GM21526 (cell line): Measurements from ENCODE around the gene PALS2.

Experiments used
- ATAC-seq: cut with Tn5 transposase; IDR thresholded peaks from one replicate; pipeline ENCODE4 v1.9.1; 2021; ENCODE audit warnings: moderate library complexity; ENCODE audit not compliant: unreplicated experiment, low FRiP score

Gene PALS2

GRCh38 chr7:24572997-24573553 lies at the start of gene PALS2:
PALS2 (plus strand) TSS chr7:24573452; CDS start chr7:24623668, 50,216 bp downstream.
- peak; percentile 49 for ATAC-seq

GRCh38 chr7:24531255-24531654 lies 42.0 kb upstream of the PALS2 start:
- ATAC-seq = no peak

- no peak for ATAC-seq
These were observed 36.6 kb upstream of the PALS2 start for GRCh38 chr7:24536682-24537081.

GRCh38 chr7:24540956-24541355 lies 32.3 kb upstream of the PALS2 start:
- no peak for ATAC-seq

- no peak for ATAC-seq
These were observed 28.0 kb upstream of the PALS2 start for GRCh38 chr7:24545215-24545614.

- ATAC-seq = no peak
These were observed 24.9 kb upstream of the PALS2 start for GRCh38 chr7:24548390-24548789.

- ATAC-seq = no peak
These were observed 23.3 kb upstream of the PALS2 start for GRCh38 chr7:24549991-24550390.

GRCh38 chr7:24555184-24555583 lies 18.1 kb upstream of the PALS2 start:
- no peak for ATAC-seq

GRCh38 chr7:24555719-24556118 lies 17.5 kb upstream of the PALS2 start:
- ATAC-seq = no peak

- no peak for ATAC-seq
These were observed 12.5 kb upstream of the PALS2 start for GRCh38 chr7:24560772-24561171.

GRCh38 chr7:24566274-24566673 lies 7.0 kb upstream of the PALS2 start:
- ATAC-seq = no peak

GRCh38 chr7:24570983-24571382 lies 2.3 kb upstream of the PALS2 start:
- ATAC-seq = no peak

- ATAC-seq = no peak
These were observed 1.2 kb upstream of the PALS2 start for GRCh38 chr7:24572016-24572392.

GRCh38 chr7:24572393-24572996 lies 757 bp upstream of the PALS2 start:
- ATAC-seq = no peak

- peak; percentile 35 for ATAC-seq
These were observed 494 bp downstream of the PALS2 start for GRCh38 chr7:24573554-24574338.

- ATAC-seq = no peak
These were observed 1.1 kb downstream of the PALS2 start for GRCh38 chr7:24574386-24574785.

GRCh38 chr7:24574950-24575349 lies 1.7 kb downstream of the PALS2 start:
- no peak for ATAC-seq

GRCh38 chr7:24576171-24577025 lies 3.1 kb downstream of the PALS2 start:
- ATAC-seq = no peak

GRCh38 chr7:24578052-24578451 lies 4.8 kb downstream of the PALS2 start:
- no peak for ATAC-seq

- no peak for ATAC-seq
These were observed 7.2 kb downstream of the PALS2 start for GRCh38 chr7:24580283-24580946.
